ENCODE data around the gene FBXO33. TPM values are rescaled to one million over a fixed set of nuclear protein-coding genes. Genes with fewer than 3 reads are reported as not detected.

FBXO33 gene
- polyA plus RNA-seq, 2 of the 4 experiments (the other 2 are of a cell fraction), result 8.2 to 10.6 TPM

- Histone ChIP-seq H3K4me1 (no peaks in the 10 kb centered on the region), H3K4me3 (no peak overlapping the region), H3K9me3 (peaks cover 8% of the 10 kb centered on the region; the same call in 2 of the 3 replicates), H3K4me2 (no peak overlapping the region), H3K27ac (no peak overlapping the region)
- WGBS (ENCODE audit: missing lambda C conversion rate), result 87% methylated on average over 9 of the region's 9 CpGs
- DNase-seq (ENCODE audit: low read depth in 1 of 2, low spot score in 1 of 2) (no peak), FAIRE-seq (no peak), ATAC-seq (no peak)
- CTCF ChIA-PET, result interaction anchor here (1.1 kb wide), 1 partner anchor 27 kb away, joined by 3 read pairs; no protein-coding TSS in a partner anchor
- POLR2A ChIA-PET, result no interaction called here
- TF ChIP-seq TFCP2L1 (CRISPR knock-in tag; IDR thresholded peaks at IDR 0.05), result no peak
- TF ChIP-seq KDM1A (IDR thresholded peaks at IDR 0.05; ENCODE audit: low read depth), result no peak
- no peak for TF ChIP-seq USF2 (IDR thresholded peaks at IDR 0.05)
- TF ChIP-seq MAFK (IDR thresholded peaks at IDR 0.05; ENCODE audit: partially characterized antibody), result no peak
- TF ChIP-seq HOXB5 (CRISPR knock-in tag; IDR thresholded peaks at IDR 0.05), result no peak
- TF ChIP-seq JUNB (IDR thresholded peaks at IDR 0.05), result no peak
- TF ChIP-seq NR3C1 (IDR thresholded peaks at IDR 0.05), result no peak
- TF ChIP-seq HEYL (CRISPR knock-in tag; IDR thresholded peaks at IDR 0.05), result no peak
- no peak for TF ChIP-seq RFX5 (IDR thresholded peaks at IDR 0.05)
- no peak for TF ChIP-seq ELK1 (IDR thresholded peaks at IDR 0.05; ENCODE audit: low read depth, low read length)
Measured at GRCh38 chr14:39351708-39352107, 80.5 kb downstream of the FBXO33 start.

GRCh38 chr14:39350866-39351265 is 81.4 kb downstream of the FBXO33 start:
- Histone ChIP-seq H3K4me3 (no peak overlapping the region), H3K27ac (no peak overlapping the region), H3K4me2 (no peak overlapping the region), H3K4me1 (no peaks in the 10 kb centered on the region), H3K9me3 (peaks cover 8% of the 10 kb centered on the region; the same call in 2 of the 3 replicates)
- CTCF ChIA-PET, result interaction anchor here (1.1 kb wide), 1 partner anchor 26 kb away, joined by 3 read pairs; no protein-coding TSS in a partner anchor
- FAIRE-seq (no peak), DNase-seq (ENCODE audit: low read depth in 1 of 2, low spot score in 1 of 2) (no peak), ATAC-seq (no peak)
- TF ChIP-seq NFE2L2 (conservative IDR thresholded peaks at IDR 0.05; ENCODE audit: low read length), result no peak
- TF ChIP-seq HOXA7 (CRISPR knock-in tag; IDR thresholded peaks at IDR 0.05), result no peak
- peak; percentile 23 for TF ChIP-seq MAFK (IDR thresholded peaks at IDR 0.05; ENCODE audit: partially characterized antibody)
- POLR2A ChIA-PET, result no interaction called here
- WGBS (ENCODE audit: missing lambda C conversion rate), result 87% methylated on average over 3 of the region's 3 CpGs

Other genes starting within 250 kb of the FBXO33 start
- 71.7 and 73.9 TPM in 2 replicates for gene MIA2, start 198.5 kb downstream of the FBXO33 start, polyA plus RNA-seq (2011; rRNA removed)
- gene MIA2, start 198.5 kb downstream of the FBXO33 start, polyA plus RNA-seq (2017; fragmentation: RNase III; extraction: RNeasy Plus Mini Kit Qiagen cat#74134 plus additional on column Dnase treatment), result 22.9 to 25.6 TPM (median 25.4 TPM) in 3 replicates

Measured in A549 (cell line).